Tibial nerve (tissue), 3 donors: ENCODE results near the gene DLG4.

Experiments used
- POLR2A ChIP-seq, 2 donors: fragments of 450-650 bp; IDR thresholded peaks; one replicate each; pipeline ENCODE4 v1.6.1; 2017; ENCODE audit warnings: antibody characterized with exemption in 2 of 2, mild to moderate bottlenecking in 2 of 2, moderate library complexity in 2 of 2
- TF ChIP-seq, protein P1 (sequence below), 5 experiments: fragments of 200-600 bp in 3 of 5; fragments of 450-650 bp in 2 of 5; sonication (generic) in 3 of 5; IDR thresholded peaks; one replicate each; pipeline ENCODE4 v1.5.1; 2016 to 2019; ENCODE audit warnings: antibody characterized with exemption in 5 of 5, mild to moderate bottlenecking in 3 of 5, moderate library complexity in 2 of 5

GRCh38 chr17:7260651-7261378, 41.2 kb upstream of the DLG4 start:
- TF ChIP-seq, protein P1, sequence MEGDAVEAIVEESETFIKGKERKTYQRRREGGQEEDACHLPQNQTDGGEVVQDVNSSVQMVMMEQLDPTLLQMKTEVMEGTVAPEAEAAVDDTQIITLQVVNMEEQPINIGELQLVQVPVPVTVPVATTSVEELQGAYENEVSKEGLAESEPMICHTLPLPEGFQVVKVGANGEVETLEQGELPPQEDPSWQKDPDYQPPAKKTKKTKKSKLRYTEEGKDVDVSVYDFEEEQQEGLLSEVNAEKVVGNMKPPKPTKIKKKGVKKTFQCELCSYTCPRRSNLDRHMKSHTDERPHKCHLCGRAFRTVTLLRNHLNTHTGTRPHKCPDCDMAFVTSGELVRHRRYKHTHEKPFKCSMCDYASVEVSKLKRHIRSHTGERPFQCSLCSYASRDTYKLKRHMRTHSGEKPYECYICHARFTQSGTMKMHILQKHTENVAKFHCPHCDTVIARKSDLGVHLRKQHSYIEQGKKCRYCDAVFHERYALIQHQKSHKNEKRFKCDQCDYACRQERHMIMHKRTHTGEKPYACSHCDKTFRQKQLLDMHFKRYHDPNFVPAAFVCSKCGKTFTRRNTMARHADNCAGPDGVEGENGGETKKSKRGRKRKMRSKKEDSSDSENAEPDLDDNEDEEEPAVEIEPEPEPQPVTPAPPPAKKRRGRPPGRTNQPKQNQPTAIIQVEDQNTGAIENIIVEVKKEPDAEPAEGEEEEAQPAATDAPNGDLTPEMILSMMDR (IDR thresholded peaks at IDR 0.05), result no peak
- no peak for TF ChIP-seq POLR2A (IDR thresholded peaks at IDR 0.05)
